BJ (cell line): ENCODE measurements around the gene PPM1F. TPM values are rescaled to one million over a fixed set of nuclear protein-coding genes. Genes with fewer than 3 reads are reported as not detected.

Source experiments
- CTCF ChIA-PET: fragments of 350-600 bp; formaldehyde crosslinking; extraction: SDS; loops from one replicate; lab custom pipeline; 2021; ENCODE audit warnings: antibody characterized with exemption, inconsistent platforms; lab: Yijun Ruan, JAX
- POLR2A ChIA-PET: fragments of 300-600 bp; sonication (Branson Sonifier 250); formaldehyde crosslinking; extraction: SDS; loops from one replicate; lab custom pipeline; 2021; ENCODE audit warnings: antibody characterized with exemption; lab: Charles Lee
- DNase-seq: peaks from one replicate; pipeline ENCODE4 v3.0.0-alpha.2; 2011; ENCODE audit warnings: low read depth
- H3K27me3 ChIP-seq: 2 replicates; pipeline ENCODE4 v1.6.0; 2011; ENCODE audit warnings: low read length; ENCODE audit not compliant: control insufficient read depth, insufficient read depth
- H3K36me3 ChIP-seq: 2 replicates; pipeline ENCODE4 v1.5.1; 2011; ENCODE audit warnings: low read length; ENCODE audit not compliant: control insufficient read depth, insufficient read depth
- H3K4me3 ChIP-seq: 2 replicates; pipeline ENCODE4 v1.5.1; 2011; ENCODE audit warnings: low read depth, mild to moderate bottlenecking, control low read depth, low read length
- polyA plus RNA-seq: library from polyadenylated mRNA; depleted of rRNA; stranded (reverse); fragments of >200 nt; gene quantifications from 2 replicates; pipeline ENCODE4 v1.2.3, GENCODE V29; 2011
- TF ChIP-seq, protein P1 (sequence below): IDR thresholded peaks from 2 replicates; pipeline ENCODE4 v1.5.1; 2011; ENCODE audit warnings: low read depth, mild to moderate bottlenecking, control low read depth, inconsistent platforms, low read length, moderate library complexity; ENCODE audit not compliant: insufficient read depth

PPM1F gene
- polyA plus RNA-seq, 1 experiment = 25.3 TPM

DNA sequence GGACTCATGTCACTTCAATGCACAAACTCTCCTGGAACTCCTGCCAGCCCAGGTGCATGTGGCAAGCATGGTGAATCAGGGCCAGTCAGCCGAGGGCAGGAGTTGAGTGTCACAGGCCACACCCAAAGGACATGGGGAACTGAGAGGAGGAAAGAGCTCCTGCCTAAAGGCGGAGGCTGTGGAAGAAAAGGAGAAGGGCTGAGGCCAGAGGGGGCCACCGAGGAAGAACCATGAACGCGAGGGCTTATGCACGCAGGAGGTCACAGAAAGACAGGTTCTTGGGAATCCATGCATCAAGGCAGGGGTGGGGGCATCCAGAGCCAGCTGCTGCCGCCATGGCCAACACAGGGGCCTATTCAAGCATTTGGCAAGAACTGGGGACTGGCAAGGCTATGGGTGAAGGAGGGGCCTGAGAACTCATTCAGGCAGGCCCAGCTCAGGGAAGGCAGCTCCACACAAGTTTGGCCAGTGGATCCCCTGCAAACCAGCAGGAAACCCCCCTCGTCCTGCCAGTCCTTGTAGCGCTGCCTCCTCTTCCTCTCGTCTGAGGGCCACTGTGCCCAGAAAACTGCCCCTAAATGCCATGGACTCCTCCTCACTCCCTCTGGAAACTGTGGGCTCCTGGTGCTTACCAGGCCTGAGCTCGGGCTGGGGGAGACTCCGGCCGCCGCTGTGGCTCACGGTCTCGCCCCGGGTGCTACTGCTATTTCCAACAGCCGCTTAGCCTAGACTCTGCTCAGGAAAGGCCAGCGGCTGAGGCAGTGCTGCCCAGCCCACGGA lies 15.4 kb downstream of the PPM1F start:
- H3K36me3 ChIP-seq = peaks cover 16% of the 10 kb centered on the region
- CTCF ChIA-PET = interaction anchor here (0.6 to 7.3 kb wide), 35 partner anchors 11 to 311 kb away, joined by 3 to 80 read pairs (median 4); partner anchors contain the start of genes PPM1F and TOP3B
- TF ChIP-seq, protein P1, sequence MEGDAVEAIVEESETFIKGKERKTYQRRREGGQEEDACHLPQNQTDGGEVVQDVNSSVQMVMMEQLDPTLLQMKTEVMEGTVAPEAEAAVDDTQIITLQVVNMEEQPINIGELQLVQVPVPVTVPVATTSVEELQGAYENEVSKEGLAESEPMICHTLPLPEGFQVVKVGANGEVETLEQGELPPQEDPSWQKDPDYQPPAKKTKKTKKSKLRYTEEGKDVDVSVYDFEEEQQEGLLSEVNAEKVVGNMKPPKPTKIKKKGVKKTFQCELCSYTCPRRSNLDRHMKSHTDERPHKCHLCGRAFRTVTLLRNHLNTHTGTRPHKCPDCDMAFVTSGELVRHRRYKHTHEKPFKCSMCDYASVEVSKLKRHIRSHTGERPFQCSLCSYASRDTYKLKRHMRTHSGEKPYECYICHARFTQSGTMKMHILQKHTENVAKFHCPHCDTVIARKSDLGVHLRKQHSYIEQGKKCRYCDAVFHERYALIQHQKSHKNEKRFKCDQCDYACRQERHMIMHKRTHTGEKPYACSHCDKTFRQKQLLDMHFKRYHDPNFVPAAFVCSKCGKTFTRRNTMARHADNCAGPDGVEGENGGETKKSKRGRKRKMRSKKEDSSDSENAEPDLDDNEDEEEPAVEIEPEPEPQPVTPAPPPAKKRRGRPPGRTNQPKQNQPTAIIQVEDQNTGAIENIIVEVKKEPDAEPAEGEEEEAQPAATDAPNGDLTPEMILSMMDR = no peak
- POLR2A ChIA-PET = interaction anchor here (0.8 kb wide), 1 partner anchor 229 kb away, joined by 14 read pairs; no protein-coding TSS in a partner anchor
- no peaks in the 10 kb centered on the region for H3K27me3 ChIP-seq
- no peak for DNase-seq
- no peak overlapping the region for H3K4me3 ChIP-seq

DNA sequence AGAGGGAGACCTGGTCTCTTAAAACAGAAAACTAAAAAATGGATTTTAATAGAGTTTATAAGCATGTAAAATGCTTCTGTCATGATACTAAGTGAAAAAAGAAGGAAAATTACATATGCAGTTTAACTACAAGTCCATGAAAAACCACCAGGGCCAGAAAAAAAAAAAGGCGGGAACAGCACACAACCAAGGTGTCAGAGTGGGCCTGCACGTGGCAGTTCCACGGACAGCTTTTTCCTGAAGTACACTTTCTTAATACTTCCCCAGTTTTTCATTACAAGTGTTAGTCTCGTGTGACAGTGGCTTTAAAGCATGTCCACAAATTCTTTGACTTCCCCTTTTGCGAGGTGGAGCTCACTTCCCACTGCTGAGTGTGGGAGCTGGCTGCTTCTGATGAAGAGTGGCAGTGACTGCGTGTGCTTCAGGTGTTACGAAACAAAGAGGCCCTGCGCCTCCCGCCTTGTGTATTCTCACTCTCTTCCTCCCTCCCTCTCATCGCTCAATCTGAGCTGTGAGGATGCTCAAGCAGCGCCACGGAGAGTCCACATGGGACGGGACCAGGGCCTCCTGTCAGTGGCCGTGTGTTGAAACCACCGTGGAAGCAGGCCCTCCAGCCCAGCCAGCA lies 16.4 kb downstream of the PPM1F start:
- Histone ChIP-seq H3K36me3 (peaks cover 20% of the 10 kb centered on the region), H3K27me3 (no peaks in the 10 kb centered on the region), H3K4me3 (no peak overlapping the region)
- ChIA-PET POLR2A (no interaction called here), CTCF (interaction anchor here (2.7 to 7.3 kb wide), 7 partner anchors 12 to 230 kb away, joined by 7 to 80 read pairs (median 44); partner anchors contain the start of gene PPM1F)
- TF ChIP-seq, protein P1 = no peak
- no peak for DNase-seq

DNA sequence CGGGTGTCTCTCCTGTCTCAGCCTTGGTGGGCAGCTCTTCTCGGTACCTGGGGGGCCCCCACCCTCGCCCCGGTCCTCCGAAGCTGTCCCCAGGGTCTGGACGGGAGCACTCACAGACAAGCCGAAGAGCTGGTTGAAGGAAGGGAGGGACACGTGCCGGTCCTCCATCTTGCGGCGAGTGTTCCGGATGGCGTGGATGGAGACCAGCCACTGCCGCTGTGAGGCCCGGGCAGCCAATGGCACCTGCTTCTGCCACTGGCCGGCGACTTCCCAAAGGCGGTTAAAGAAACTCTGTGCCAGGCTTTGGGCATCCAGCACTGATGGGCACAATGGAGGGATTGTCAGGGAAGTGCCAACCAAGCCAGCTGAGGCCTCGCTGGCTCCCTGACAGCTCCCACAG lies 18.7 kb downstream of the PPM1F start:
- Histone ChIP-seq H3K4me3 (no peak overlapping the region), H3K27me3 (no peaks in the 10 kb centered on the region), H3K36me3 (peaks cover 37% of the 10 kb centered on the region)
- ChIA-PET CTCF (interaction anchor here (1.8 kb wide), 1 partner anchor 19 kb away, joined by 7 read pairs; the partner anchor contains the start of gene PPM1F), POLR2A (no interaction called here)
- TF ChIP-seq, protein P1 = no peak
- no peak for DNase-seq

DNA sequence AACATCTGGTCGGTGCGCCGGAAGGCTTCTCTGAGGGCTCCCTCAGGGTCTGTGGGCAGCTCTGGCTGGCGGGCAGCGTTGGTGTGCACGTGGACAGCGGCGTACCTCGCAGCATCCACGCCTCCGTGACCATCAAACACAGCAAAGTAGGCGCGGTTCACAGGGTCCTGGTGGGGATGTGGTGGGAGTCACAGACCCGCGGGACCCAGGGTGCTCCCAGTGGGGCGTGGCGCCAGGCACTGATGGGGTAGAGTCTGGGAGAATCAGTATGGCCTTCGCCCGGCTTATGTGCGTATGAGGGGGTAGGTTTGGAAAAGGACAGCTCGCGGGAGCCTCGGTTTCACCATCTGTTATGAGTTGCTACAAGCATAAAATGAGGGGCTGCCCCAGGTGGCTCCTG lies 19.2 kb downstream of the PPM1F start:
- ChIA-PET POLR2A (no interaction called here), CTCF (interaction anchor here (1.8 kb wide), 1 partner anchor 19 kb away, joined by 7 read pairs; the partner anchor contains the start of gene PPM1F)
- TF ChIP-seq, protein P1 = no peak
- no peaks in the 10 kb centered on the region for H3K27me3 ChIP-seq
- H3K4me3 ChIP-seq = no peak overlapping the region
- DNase-seq = no peak
- peaks cover 38% of the 10 kb centered on the region for H3K36me3 ChIP-seq

DNA sequence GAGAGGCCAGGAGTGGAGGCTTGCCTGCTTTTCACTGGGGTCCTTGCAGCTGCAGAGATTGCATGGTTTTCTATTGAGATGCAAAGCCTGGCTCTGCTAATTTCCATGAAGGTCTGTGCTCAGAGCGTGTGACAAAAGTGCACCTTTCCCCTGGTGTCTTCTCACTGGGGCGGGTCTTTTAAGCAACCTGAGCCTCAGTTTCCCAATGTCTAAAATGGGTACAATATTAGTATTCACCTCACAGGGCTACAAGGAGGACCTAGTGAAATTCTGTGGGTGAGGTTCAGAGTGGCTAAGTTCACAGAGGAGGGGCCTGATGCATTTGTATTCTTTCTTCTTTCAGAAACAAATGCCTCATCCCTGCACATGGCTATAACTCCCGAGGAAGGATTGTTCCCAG lies 20.3 kb downstream of the PPM1F start:
- Histone ChIP-seq H3K4me3 (no peak overlapping the region), H3K27me3 (no peaks in the 10 kb centered on the region), H3K36me3 (peaks cover 41% of the 10 kb centered on the region)
- POLR2A ChIA-PET = no interaction called here
- CTCF ChIA-PET = interaction anchor here (0.6 to 1.5 kb wide), 2 partner anchors 214 to 219 kb away, joined by 3 read pairs; no protein-coding TSS in a partner anchor
- TF ChIP-seq, protein P1 = no peak
- DNase-seq = no peak
